K562 (cell line): ENCODE results near the gene ARHGEF1. TPM values are rescaled to one million over a fixed set of nuclear protein-coding genes. Genes with fewer than 3 reads are reported as not detected.

Source experiments
- ATAC-seq: fragments of 200-7000 bp; cut with Tn5 transposase; 3 replicates; pipeline ENCODE4 v1.9.1; 2020; ENCODE audit warnings: moderate library complexity
- BruUV-seq: library from RNA; stranded (reverse); fragments of 400-500 nt; replicated peaks from 2 replicates; lab custom pipeline; 2021; lab: Mats Ljungman, UMichigan
- CTCF ChIA-PET: fragments of 300-600 bp; formaldehyde crosslinking; extraction: SDS; loops from one replicate; lab custom pipeline; 2021; ENCODE audit warnings: low intra/inter-chr PET ratio; lab: Yijun Ruan, JAX
- POLR2A ChIA-PET: fragments of 300-600, 350-650 bp; sonication (Branson Sonifier 250); formaldehyde crosslinking; extraction: SDS; loops from one replicate; lab custom pipeline; 2021; ENCODE audit warnings: antibody characterized with exemption, inconsistent platforms; lab: Yijun Ruan, JAX
- DNase-seq, 4 experiments: peaks; one replicate each; pipeline versions ENCODE4 v3.0.0 to v3.0.0-alpha.2; 2011 to 2018; ENCODE audit warnings: low spot score in 3 of 4, mixed read lengths in 3 of 4; ENCODE audit errors: extremely low read depth in 1 of 4
- FAIRE-seq: peaks from 2 replicates; lab custom pipeline; 2011; peaks lifted over from hg19 to GRCh38; lab: Jason Lieb, UNC
- H2AFZ ChIP-seq: 2 replicates; pipeline ENCODE4 v1.6.0; 2011; ENCODE audit warnings: low read depth, low read length, control low read depth, inconsistent platforms
- H3K27ac ChIP-seq: fragments of 200-600 bp; 3 replicates; pipeline ENCODE4 v1.8.0; 2011; ENCODE audit warnings: low read depth, mild to moderate bottlenecking, control low read depth, inconsistent platforms, low read length, moderate library complexity, mixed read lengths; ENCODE audit errors: extremely low read depth
- H3K27me3 ChIP-seq, 2 experiments: fragments of 300-600 bp in 1 of 2; 2 replicates in 1 of 2; 3 replicates in 1 of 2; pipeline versions ENCODE4 v1.6.0 to v1.8.0; 2011; ENCODE audit warnings: inconsistent platforms in 2 of 2, low read length in 2 of 2, mild to moderate bottlenecking in 1 of 2, mixed read lengths in 1 of 2, moderate library complexity in 1 of 2; ENCODE audit not compliant: control insufficient read depth in 2 of 2, insufficient read depth in 2 of 2
- H3K36me3 ChIP-seq: fragments of 300-600 bp; 3 replicates; pipeline ENCODE4 v1.8.0; 2011; ENCODE audit warnings: mild to moderate bottlenecking, low read length, inconsistent platforms; ENCODE audit not compliant: control insufficient read depth, insufficient read depth
- H3K4me1 ChIP-seq, 2 experiments: fragments of 200-600 bp in 1 of 2; replicated peaks in 1 of 2; 2 replicates in 1 of 2; 3 replicates in 1 of 2; pipeline versions ENCODE4 v1.5.1 to v1.8.0; 2011; ENCODE audit warnings: inconsistent platforms in 2 of 2, low read length in 2 of 2, mild to moderate bottlenecking in 1 of 2, mixed read lengths in 1 of 2, moderate library complexity in 1 of 2; ENCODE audit not compliant: control insufficient read depth in 2 of 2, insufficient read depth in 2 of 2
- H3K4me2 ChIP-seq: 2 replicates; pipeline ENCODE4 v1.6.1; 2011; ENCODE audit warnings: low read length, control low read depth, inconsistent platforms, mixed read lengths; ENCODE audit not compliant: insufficient read depth
- H3K4me3 ChIP-seq: fragments of 200-600 bp; sonication (generic), shearing (Covaris generic); 2 replicates; pipeline ENCODE4 v1.5.1; 2016; ENCODE audit warnings: control low read depth, inconsistent platforms
- H3K79me2 ChIP-seq: fragments of 200-600 bp; 3 replicates; pipeline ENCODE4 v1.8.0; 2011; ENCODE audit warnings: low read length, inconsistent platforms; ENCODE audit not compliant: control insufficient read depth, insufficient read depth
- H3K9ac ChIP-seq, 2 experiments: 2 replicates each; pipeline versions ENCODE4 v1.6.0 to v1.6.1; 2011; ENCODE audit warnings: low read depth in 2 of 2, low read length in 2 of 2, control low read depth in 1 of 2, inconsistent platforms in 1 of 2, mild to moderate bottlenecking in 1 of 2, mixed read lengths in 1 of 2; ENCODE audit not compliant: insufficient read depth in 1 of 2
- H3K9me1 ChIP-seq: one replicate; pipeline ENCODE4 v1.6.0; 2011; ENCODE audit warnings: inconsistent platforms, mild to moderate bottlenecking, low read length, moderate library complexity; ENCODE audit not compliant: control insufficient read depth, insufficient read depth
- H3K9me3 ChIP-seq: replicated peaks from 2 replicates; pipeline ENCODE4 v1.5.1; 2011; ENCODE audit warnings: low read depth, low read length, inconsistent platforms; ENCODE audit not compliant: control insufficient read depth, insufficient read depth
- H4K20me1 ChIP-seq: replicated peaks from 2 replicates; pipeline ENCODE4 v1.6.1; 2011; ENCODE audit warnings: low read length, inconsistent platforms, mixed read lengths; ENCODE audit not compliant: control insufficient read depth, insufficient read depth
- CBX3 ChIP-seq, 2 experiments: IDR thresholded peaks; 1 replicate in 1 of 2; 2 replicates in 1 of 2; pipeline ENCODE4 v1.6.1; 2012; ENCODE audit warnings: inconsistent platforms in 2 of 2, low read length in 2 of 2, borderline replicate concordance in 1 of 2, control low read depth in 1 of 2
- DNMT1 ChIP-seq: fragments of 450-650 bp; IDR thresholded peaks from 2 replicates; pipeline ENCODE4 v1.6.1; 2016; ENCODE audit warnings: antibody characterized with exemption, mild to moderate bottlenecking
- E2F1 ChIP-seq: sonication (generic); formaldehyde crosslinking; IDR thresholded peaks from 2 replicates; pipeline ENCODE4 v1.8.1; 2023; ENCODE audit warnings: mild to moderate bottlenecking, missing genetic modification reagents, moderate library complexity
- E2F6 ChIP-seq, 2 experiments: IDR thresholded peaks; 2 replicates each; pipeline ENCODE4 v1.6.1; 2011; ENCODE audit warnings: borderline replicate concordance in 1 of 2, control low read depth in 1 of 2, low read depth in 1 of 2, low read length in 1 of 2, mild to moderate bottlenecking in 1 of 2, mixed read lengths in 1 of 2, moderate library complexity in 1 of 2; ENCODE audit not compliant: insufficient read depth in 1 of 2, insufficient read length in 1 of 2, poor library complexity in 1 of 2, severe bottlenecking in 1 of 2; ENCODE audit errors: extremely low read depth in 1 of 2
- FOXP1 ChIP-seq: sonication (generic); formaldehyde crosslinking; IDR thresholded peaks from 2 replicates; pipeline ENCODE4 v1.8.0; 2022; ENCODE audit warnings: mild to moderate bottlenecking, missing genetic modification reagents
- GABPB2 ChIP-seq: fragments of 250-450 bp; sonication (Bioruptor Pico); conservative IDR thresholded peaks from 2 replicates; pipeline ENCODE4 v1.5.1; 2021; ENCODE audit warnings: mild to moderate bottlenecking
- HMGN3 ChIP-seq: IDR thresholded peaks from 2 replicates; pipeline ENCODE4 v1.6.1; 2011; ENCODE audit warnings: borderline replicate concordance, low read depth, mild to moderate bottlenecking, mixed read lengths, low read length; ENCODE audit not compliant: insufficient read length; ENCODE audit errors: extremely low read depth
- KLF1 ChIP-seq: fragments of 450-650 bp; IDR thresholded peaks from 2 replicates; pipeline ENCODE4 v1.6.1; 2016; ENCODE audit warnings: missing genetic modification characterization, missing compliant biosample characterization
- RNF2 ChIP-seq: sonication (generic); IDR thresholded peaks from 2 replicates; pipeline ENCODE4 v1.6.1; 2016
- SMARCE1 ChIP-seq: fragments of 450-650 bp; IDR thresholded peaks from 2 replicates; pipeline ENCODE4 v1.7.1; 2016; ENCODE audit warnings: mild to moderate bottlenecking
- ZBTB33 ChIP-seq: sonication (generic); formaldehyde crosslinking; IDR thresholded peaks from 2 replicates; pipeline ENCODE4 v1.8.1; 2023; ENCODE audit warnings: mild to moderate bottlenecking, missing genetic modification reagents
- ZNF586 ChIP-seq: fragments of 450-650 bp; formaldehyde crosslinking; conservative IDR thresholded peaks from 2 replicates; pipeline ENCODE4 v1.4.0; 2020; ENCODE audit warnings: mild to moderate bottlenecking, moderate library complexity
- WGBS: fragments of 100-300 bp; shearing (Covaris generic); methylation state at CpG from one replicate; pipeline ENCODE4 v1.1.6; 2016; ENCODE audit warnings: low coverage, mixed read lengths; ENCODE audit not compliant: insufficient coverage; ENCODE audit errors: missing lambda C conversion rate; 5-methylcytosine and 5-hydroxymethylcytosine counted together
- in situ Hi-C: fragments of 300-500 bp; cut with MboI; formaldehyde crosslinking; loops from 4 replicates; pipeline ENCODE4 v1.15.0; 2018; ENCODE audit warnings: inconsistent platforms, mixed read lengths
- intact Hi-C: fragments of 100-400 bp; cut with micrococcal nuclease; formaldehyde crosslinking; loops from 2 replicates; pipeline ENCODE4 v1.14.2; 2022
- polyA plus RNA-seq, 8 experiments: library from polyadenylated mRNA; depleted of rRNA in 4 of 8; stranded (reverse) in 5 of 8; unstranded in 3 of 8; fragments of >200 nt; fragmentation: Nextera tagmentation in 2 of 8; fragmentation: Illumina TruSeq in 1 of 8; extraction: Ambion mirVana in 2 of 8; extraction: Trizol in 1 of 8; gene quantifications; 2 replicates each; pipeline versions ENCODE4 v1.2.1 to v1.2.3, GENCODE V29; 2011 to 2014; ENCODE audit warnings: inconsistent platforms in 1 of 8, missing spikeins in 1 of 8
- total RNA-seq, 7 experiments: library from RNA; depleted of rRNA in 6 of 7; stranded (reverse); fragments of >200 nt in 6 of 7; fragmentation: Illumina TruSeq in 2 of 7; extraction: Trizol in 2 of 7; gene quantifications; 2 replicates each; pipeline versions ENCODE4 v1.2.1 to v1.2.3, GENCODE V29; 2011 to 2021; ENCODE audit warnings: low replicate concordance in 1 of 7

Gene ARHGEF1
- total and polyA plus RNA-seq, 9 of the 15 experiments (the other 6 are each of a cell fraction or from before 2014, with no cell fraction given): 1.9 to 149 (median 29.8) TPM

- peak; percentile 80; the same call in 1 of the 2 replicates for TF ChIP-seq SMARCE1
Measured at GRCh38 chr19:41843371-41843770, 39.6 kb upstream of the ARHGEF1 start (continued).

GRCh38 chr19:41844601-41845000, 38.4 kb upstream of the ARHGEF1 start, which contains the start of gene LYPD4:
Gene LYPD4 (minus strand): TSS chr19:41844683. CDS start chr19:41839285, 5,398 bp downstream.
- intact Hi-C loops: no loop called here
- Histone ChIP-seq H3K36me3 (no peaks in the 10 kb centered on the region), H3K4me1 (peaks cover 22 to 31% of the 10 kb centered on the region in 2 experiments; a peak in 4 of 5 replicates), H3K27ac (no peak within 1 kb of the TSS), H3K79me2 (no peaks in the 10 kb centered on the region), H3K9me1 (no peaks in the 10 kb centered on the region), H3K4me2 (peak within 1 kb of the TSS; percentile 53), H3K9ac (no peak within 1 kb of the TSS; a peak in 1 of 4 replicates), H3K27me3 (no peaks in the 10 kb centered on the region), H3K4me3 (no peak within 1 kb of the TSS), H2AFZ (peak within 1 kb of the TSS; percentile 66), H4K20me1 (no peaks in the 10 kb centered on the region), H3K9me3 (peaks cover 2% of the 10 kb centered on the region; the same call in 1 of the 2 replicates)
- no TSS peak for BruUV-seq
- ATAC-seq (peak; percentile 69), DNase-seq (peak in 3 of 4 experiments; percentile 51 to 65 (median 55)), FAIRE-seq (no peak)
- CTCF ChIA-PET: no interaction called here
- in situ Hi-C loops: no loop called here
- POLR2A ChIA-PET: interaction anchor here (1.4 kb wide), 1 partner anchor 15 kb away, joined by 6 read pairs; the partner anchor contains the start of gene RPS19
- WGBS: 74% methylated on average over 23 of the region's 30 CpGs
- TF ChIP-seq GABPB2 (CRISPR knock-in tag) (no peak), ZBTB33 (peak; percentile 96), RNF2 (no peak), HMGN3 (no peak), CBX3 (IDR thresholded peaks at IDR 0.05; ENCODE audit: borderline replicate concordance in 1 of 2, low read length in 2 of 2) (peak in 1 of 2 experiments; percentile 20; a peak in 1 of 3 replicates), E2F6 (IDR thresholded peaks at IDR 0.05; ENCODE audit: borderline replicate concordance in 1 of 2, extremely low read depth in 1 of 2, insufficient read depth in 1 of 2, insufficient read length in 1 of 2, low read depth in 1 of 2, low read length in 1 of 2, poor library complexity in 1 of 2, severe bottlenecking in 1 of 2) (peak; percentile 83 to 85), DNMT1 (no peak), FOXP1 (no peak), E2F1 (no peak), ZNF586 (no peak), KLF1 (tag) (no peak)
